ENCODE measurements around the gene RGL3. TPM values are rescaled to one million over a fixed set of nuclear protein-coding genes. Genes with fewer than 3 reads are reported as not detected.

Gene RGL3
- total RNA-seq, 2 experiments from 2014 or later, result not detected

DNA sequence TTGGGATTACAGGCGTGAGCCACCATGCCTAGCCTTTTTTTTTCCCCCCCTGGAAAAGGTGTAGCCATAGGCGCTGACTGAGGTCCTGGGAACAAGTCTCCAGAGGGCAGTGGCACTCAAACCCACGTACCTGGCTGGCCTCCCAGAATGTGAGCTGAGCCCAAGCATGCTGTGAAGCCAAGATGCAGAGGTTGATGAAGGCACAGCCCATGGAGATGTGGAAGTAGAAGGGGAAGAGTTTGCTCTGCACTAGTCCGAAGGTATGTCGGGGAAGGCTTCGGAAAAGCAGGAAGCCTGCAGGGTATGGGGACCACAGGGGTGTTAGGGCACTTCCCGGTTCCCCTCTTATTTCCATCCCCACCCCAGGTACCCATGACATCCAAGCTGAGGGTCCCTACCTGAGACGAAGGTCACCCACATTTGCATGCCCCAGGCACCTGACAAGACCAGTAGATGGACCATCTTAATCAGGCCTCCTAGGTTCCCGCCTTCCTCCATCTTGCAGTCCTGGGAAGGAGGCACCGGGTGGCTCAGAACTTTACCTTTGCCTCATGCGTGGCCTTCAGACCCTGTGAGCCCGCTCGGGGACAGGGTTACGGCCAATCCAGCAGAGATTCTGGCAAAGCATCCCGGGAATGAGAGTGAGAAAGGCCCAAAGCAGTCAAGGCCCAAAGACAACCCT, 73.9 kb downstream of the RGL3 start:
- peak in 1 of 14 experiments; percentile 33 for DNase-seq
- Histone ChIP-seq H3K9me3 (ENCODE audit: control insufficient read depth in 1 of 2, insufficient read depth in 1 of 2, low read length in 2 of 2) (peaks cover 6 to 12% of the 10 kb centered on the region in 2 experiments), H3K27ac (ENCODE audit: low read depth in 1 of 2, low read length in 2 of 2) (no peak overlapping the region), H3K4me3 (ENCODE audit: low read length) (peak overlapping the region; percentile 75), H3K36me3 (ENCODE audit: insufficient read depth, low read length) (peaks cover 5% of the 10 kb centered on the region), H3K27me3 (ENCODE audit: control insufficient read depth in 1 of 2, insufficient read depth in 2 of 2, low read length in 2 of 2) (no peaks in the 10 kb centered on the region), H3K4me1 (ENCODE audit: insufficient read depth, low read length) (peaks cover 29% of the 10 kb centered on the region)
- ATAC-seq (ENCODE audit: poor library complexity), result no peak
- Mint-ChIP-seq H3K4me1 (ENCODE audit: low read depth) (peaks cover 28% of the 10 kb centered on the region), H3K9me3 (no peaks in the 10 kb centered on the region), H3K4me3 (peak overlapping the region; percentile 89), H3K27me3 (no peaks in the 10 kb centered on the region), H3K27ac (peak overlapping the region; percentile 74), H3K36me3 (ENCODE audit: low read depth) (peaks cover 6% of the 10 kb centered on the region)
- ChIA-PET POLR2A (interaction anchor here (1.0 to 4.5 kb wide), 2 partner anchors 30 to 90 kb away, joined by 3 to 86 read pairs; partner anchors contain the start of genes PRKCSH and SWSAP1), CTCF (interaction anchor here (1.7 kb wide), 1 partner anchor 51 kb away, joined by 5 read pairs; no protein-coding TSS in a partner anchor)
- intact Hi-C loops (cut with DNase I, micrococcal nuclease), result no loop called here
- TF ChIP-seq, protein P1, sequence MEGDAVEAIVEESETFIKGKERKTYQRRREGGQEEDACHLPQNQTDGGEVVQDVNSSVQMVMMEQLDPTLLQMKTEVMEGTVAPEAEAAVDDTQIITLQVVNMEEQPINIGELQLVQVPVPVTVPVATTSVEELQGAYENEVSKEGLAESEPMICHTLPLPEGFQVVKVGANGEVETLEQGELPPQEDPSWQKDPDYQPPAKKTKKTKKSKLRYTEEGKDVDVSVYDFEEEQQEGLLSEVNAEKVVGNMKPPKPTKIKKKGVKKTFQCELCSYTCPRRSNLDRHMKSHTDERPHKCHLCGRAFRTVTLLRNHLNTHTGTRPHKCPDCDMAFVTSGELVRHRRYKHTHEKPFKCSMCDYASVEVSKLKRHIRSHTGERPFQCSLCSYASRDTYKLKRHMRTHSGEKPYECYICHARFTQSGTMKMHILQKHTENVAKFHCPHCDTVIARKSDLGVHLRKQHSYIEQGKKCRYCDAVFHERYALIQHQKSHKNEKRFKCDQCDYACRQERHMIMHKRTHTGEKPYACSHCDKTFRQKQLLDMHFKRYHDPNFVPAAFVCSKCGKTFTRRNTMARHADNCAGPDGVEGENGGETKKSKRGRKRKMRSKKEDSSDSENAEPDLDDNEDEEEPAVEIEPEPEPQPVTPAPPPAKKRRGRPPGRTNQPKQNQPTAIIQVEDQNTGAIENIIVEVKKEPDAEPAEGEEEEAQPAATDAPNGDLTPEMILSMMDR (IDR thresholded peaks at IDR 0.05), result no peak

Other genes starting within 250 kb of the RGL3 start
- gene KANK2, start 221.8 kb downstream of the RGL3 start, total RNA-seq, result not detected
- gene ANGPTL8, start 179.7 kb downstream of the RGL3 start, total RNA-seq, result not detected
- under 1 TPM; 0.14 to 0.38 TPM for gene DOCK6, start 156.8 kb downstream of the RGL3 start, total RNA-seq
- not detected for gene TSPAN16, start 123.2 kb downstream of the RGL3 start, total RNA-seq
- 1 to 10 TPM; 1.2 to 2.2 TPM for gene RAB3D, start 79.7 kb downstream of the RGL3 start, total RNA-seq
- gene TMEM205, start 73.0 kb downstream of the RGL3 start, total RNA-seq, result 10 to 100 TPM in 1 of 2 experiments, 1 to 10 TPM in 1; 8.8 to 10.4 TPM
- gene CCDC159, start 72.8 kb downstream of the RGL3 start, total RNA-seq, result 10 to 100 TPM; 35.5 to 42.4 TPM
- gene PLPPR2, start 63.9 kb downstream of the RGL3 start, total RNA-seq, result 1 to 10 TPM; 8.2 TPM
- gene SWSAP1, start 44.6 kb downstream of the RGL3 start, total RNA-seq, result 1 to 10 TPM; 2.6 to 2.7 TPM
- gene EPOR, start 35.0 kb downstream of the RGL3 start, total RNA-seq, result 10 to 100 TPM; 10.9 to 11.3 TPM
- not detected for gene ODAD3, start 15.8 kb upstream of the RGL3 start, total RNA-seq
- gene PRKCSH, start 16.3 kb upstream of the RGL3 start, total RNA-seq, result 100 to 1,000 TPM; 257 to 260 TPM
- under 1 TPM in 1 of 2 experiments, not detected in 1; 0.66 TPM for gene ELAVL3, start 61.7 kb upstream of the RGL3 start, total RNA-seq
- 1 to 10 TPM; 7.4 to 7.5 TPM for gene ZNF653, start 86.5 kb upstream of the RGL3 start, total RNA-seq
- gene ECSIT, start 109.8 kb upstream of the RGL3 start, total RNA-seq, result 10 to 100 TPM; 27.2 to 27.4 TPM
- gene CNN1, start 119.5 kb upstream of the RGL3 start, total RNA-seq, result not detected
- 10 to 100 TPM; 31.8 to 33.2 TPM for gene ELOF1, start 139.9 kb upstream of the RGL3 start, total RNA-seq
- gene ACP5, start 158.3 kb upstream of the RGL3 start, total RNA-seq, result 10 to 100 TPM; 13.4 to 15.3 TPM
- 10 to 100 TPM; 11.7 to 12.7 TPM for gene ZNF627, start 178.2 kb upstream of the RGL3 start, total RNA-seq